GM10266 (cell line): ENCODE data around the gene NET1.
"Not testable (repeated sequence)": the region's sequence is repeated elsewhere in the genome, so short reads cannot be mapped to it uniquely, and the experiment has no call there.

ENCODE experiments used
- DNase-seq: peaks from one replicate; pipeline ENCODE4 v3.0.0; 2012; ENCODE audit errors: extremely low spot score
- TF ChIP-seq, protein P1 (sequence below): IDR thresholded peaks from 2 replicates; pipeline ENCODE4 v1.5.1; 2012; ENCODE audit warnings: mild to moderate bottlenecking, low read depth; ENCODE audit not compliant: control insufficient read depth, insufficient read depth; ENCODE audit errors: missing control alignments

NET1 gene

DNA sequence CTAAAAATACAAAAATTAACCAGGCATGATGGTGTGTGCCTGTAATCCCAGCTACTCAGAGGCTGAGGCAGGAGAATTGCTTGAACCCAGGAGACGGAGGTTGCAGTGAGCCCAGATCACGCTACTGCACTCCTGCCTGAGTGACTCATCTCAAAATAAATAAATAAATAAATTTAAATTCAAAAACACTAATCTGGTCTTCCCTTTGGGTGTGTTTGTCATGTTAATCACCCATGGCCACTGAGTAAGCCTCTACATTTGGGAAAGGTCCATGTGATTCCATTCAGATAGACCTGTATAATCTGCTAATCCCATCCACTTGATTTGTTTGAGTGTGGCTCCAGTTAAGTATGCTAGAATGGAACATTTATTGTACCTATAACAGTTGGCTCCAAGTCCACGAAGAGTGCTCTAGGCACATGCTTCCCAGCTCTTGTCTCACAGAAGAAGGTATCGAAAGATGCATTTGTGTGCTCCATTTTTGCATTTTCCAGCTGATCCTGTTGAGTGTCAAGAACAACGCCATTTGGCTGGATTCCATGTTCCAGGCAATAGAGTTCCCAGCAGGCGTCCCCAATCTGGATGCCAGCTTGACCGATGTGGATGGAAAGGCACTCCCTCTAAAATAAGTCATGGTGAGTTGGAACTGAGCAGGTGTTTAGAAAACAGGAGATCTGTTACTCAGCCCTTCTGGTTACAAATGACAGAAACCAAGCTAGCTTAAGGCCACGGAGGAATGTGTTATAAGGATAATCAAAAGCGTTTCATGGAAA lies 11.7 kb upstream of the NET1 start:
- TF ChIP-seq, protein P1, sequence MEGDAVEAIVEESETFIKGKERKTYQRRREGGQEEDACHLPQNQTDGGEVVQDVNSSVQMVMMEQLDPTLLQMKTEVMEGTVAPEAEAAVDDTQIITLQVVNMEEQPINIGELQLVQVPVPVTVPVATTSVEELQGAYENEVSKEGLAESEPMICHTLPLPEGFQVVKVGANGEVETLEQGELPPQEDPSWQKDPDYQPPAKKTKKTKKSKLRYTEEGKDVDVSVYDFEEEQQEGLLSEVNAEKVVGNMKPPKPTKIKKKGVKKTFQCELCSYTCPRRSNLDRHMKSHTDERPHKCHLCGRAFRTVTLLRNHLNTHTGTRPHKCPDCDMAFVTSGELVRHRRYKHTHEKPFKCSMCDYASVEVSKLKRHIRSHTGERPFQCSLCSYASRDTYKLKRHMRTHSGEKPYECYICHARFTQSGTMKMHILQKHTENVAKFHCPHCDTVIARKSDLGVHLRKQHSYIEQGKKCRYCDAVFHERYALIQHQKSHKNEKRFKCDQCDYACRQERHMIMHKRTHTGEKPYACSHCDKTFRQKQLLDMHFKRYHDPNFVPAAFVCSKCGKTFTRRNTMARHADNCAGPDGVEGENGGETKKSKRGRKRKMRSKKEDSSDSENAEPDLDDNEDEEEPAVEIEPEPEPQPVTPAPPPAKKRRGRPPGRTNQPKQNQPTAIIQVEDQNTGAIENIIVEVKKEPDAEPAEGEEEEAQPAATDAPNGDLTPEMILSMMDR, result no peak
- no peak for DNase-seq

DNA sequence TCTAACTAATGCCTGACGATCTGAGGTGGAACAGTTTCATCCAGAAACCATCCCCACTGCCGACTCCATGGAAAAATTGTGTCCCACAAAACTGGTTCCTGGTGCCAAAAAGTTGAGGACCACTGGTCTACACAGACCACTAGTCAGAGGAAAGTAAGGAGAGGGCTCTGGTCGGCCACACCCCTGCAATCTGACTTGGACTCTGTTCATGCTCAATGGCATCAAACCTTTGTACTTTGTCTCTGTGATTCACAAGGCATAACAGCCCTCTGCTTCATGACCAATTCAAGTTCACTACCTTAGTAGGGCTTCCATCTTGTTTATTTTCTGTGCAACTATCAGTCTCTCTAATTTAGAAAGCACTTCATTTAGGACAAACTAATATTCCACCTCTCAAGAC lies 9.6 kb upstream of the NET1 start:
- no peak for DNase-seq
- TF ChIP-seq, protein P1, result no peak

DNA sequence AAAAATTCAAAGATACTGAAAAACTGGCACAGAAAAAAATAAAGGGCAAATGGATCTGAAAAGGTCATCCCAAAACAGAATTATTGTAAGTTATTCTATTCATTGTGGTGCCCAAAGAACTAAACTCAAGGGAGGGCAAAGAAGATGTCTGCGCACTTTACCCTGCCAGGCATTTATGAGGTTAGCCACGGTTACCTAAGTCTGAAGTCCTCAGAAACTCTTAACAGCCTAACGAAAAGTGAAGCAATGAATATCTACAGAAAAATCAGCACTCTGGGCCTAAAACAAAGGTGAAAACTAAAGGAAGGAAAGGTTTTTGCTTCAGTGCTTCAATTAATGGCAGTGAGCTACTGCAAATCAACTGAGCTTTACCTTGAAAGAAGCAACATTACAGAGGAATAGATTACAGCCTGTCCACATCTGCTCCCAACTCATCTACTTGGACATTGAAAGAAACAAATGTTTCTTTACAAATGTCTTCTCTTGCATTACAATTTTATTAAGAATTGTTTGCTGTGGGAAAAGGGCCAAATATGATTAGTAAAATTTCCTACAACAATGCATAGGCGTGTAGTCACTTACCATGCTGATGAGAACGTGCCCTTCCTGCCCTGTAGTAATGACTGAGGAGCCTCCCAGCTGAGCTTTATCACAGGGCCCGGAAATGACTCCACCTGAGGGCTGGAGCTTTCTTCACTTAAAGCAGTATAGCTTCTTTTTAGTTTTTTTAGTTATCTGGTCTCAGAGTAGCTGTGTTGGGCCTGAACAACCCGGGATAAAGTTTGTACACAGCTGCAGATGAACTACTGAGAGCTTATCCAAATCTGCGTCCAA lies 7.9 kb upstream of the NET1 start, which contains the start of gene TUBAL3:
Gene TUBAL3 (minus strand): TSS at position 621 of the 834 bp plus-strand sequence. CDS start 36 bp downstream, at position 585.
- TF ChIP-seq, protein P1, result no peak
- no peak for DNase-seq

DNA sequence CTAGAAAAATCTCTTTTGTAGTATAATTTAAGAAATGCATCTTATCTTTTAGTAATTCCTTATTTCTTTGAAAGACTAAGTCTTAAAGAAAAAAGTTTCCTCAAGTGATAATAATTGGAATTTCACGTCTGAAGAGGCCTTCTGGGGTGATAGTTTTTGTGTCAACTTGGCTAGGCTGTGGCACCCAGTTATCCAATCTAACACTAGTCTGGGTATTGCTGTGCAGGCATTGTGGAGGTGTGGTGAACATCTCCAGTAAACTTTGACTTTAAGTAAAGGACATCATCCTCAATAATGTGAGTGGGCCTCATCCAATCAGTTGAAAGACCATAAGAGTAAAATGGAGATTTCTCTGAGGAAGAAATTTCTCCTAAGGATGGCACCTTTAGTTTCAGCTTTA lies 5.4 kb upstream of the NET1 start:
- TF ChIP-seq, protein P1, result no peak
- no peak for DNase-seq

DNA sequence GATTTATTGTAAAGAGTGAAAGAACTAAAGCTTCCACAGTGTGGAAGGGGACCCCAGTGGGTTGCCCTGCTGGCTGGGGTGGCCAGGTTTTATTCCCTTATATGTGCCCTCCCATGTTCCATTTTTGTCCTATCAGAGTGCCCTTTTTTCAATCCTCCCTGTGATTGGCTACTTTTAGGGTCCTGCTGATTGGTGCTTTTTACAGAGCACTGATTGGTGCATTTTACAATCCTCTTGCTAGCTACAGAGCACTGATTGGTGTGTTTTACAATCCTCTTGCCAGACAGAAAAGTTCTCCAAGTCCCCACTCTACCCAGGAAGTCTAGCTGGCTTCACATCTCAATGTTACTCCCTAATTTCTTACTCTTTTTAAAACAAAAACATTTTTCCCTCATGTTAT lies 1.6 kb upstream of the NET1 start:
- not testable (repeated sequence) for DNase-seq

DNA sequence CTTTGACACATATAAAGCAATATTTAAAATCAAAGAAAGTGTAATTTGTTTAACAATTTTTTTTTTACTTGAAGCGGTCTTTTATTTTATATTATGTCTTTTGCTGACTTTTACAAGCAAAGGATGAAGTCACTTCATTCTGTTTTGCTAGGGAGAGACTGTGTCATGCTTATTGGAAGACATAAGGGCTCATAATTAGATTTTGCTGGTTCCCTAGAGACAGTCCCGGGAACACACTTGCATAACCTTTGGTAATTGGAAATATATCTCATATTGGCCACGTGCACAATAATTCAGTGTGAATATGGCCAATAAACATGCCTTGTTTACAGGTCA lies 448 bp upstream of the NET1 start:
- DNase-seq, result no peak
- TF ChIP-seq, protein P1, result no peak

DNA sequence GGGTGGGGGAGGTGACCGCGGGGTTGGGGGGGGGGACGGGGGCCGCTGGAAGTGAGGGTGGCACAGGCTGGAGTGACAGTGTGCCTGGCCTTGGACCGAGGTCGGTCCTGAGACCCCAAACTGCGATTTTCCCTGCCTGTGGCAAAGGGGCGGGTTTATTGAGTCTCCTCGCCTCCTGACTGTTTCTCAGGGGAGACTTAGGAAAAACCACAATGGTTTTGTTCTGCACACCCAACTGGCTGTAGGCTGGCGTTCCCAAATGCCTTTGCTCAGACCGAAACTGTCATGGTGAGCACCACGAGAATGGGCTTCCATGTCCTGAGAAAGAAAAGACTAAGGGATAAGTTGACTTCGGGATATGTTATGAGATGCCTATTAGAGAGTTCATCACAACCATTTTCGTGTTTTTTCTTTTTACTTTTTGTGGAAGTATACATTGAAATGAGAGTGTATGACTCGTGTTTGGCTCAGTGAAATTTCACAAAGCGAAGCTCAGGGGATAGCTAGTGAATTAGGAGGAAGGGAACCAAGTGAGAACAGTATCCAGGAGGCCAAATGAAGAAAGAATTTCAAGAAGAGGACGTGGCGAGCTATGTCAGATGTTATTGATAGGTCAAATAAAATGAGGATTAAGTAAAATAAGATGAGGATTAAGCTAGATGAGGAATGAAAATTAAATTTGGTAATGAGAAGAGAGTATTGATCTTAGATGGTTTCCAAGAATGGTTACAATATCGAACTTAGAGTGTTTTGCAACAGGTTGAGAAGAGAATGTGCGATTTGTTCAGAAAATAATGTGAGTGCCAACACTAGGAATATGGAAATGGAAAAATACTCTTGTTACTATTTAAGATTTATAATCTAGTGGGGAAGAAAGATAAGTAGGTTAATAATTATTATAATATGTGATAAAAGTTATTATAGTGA lies 918 bp downstream of the NET1 start:
- DNase-seq, result peak; percentile 28
- TF ChIP-seq, protein P1, result no peak
